Endothelial cell of umbilical vein (primary cell): ENCODE measurements around the gene HEMGN.

Experiments
- CTCF ChIP-seq, 2 donors: IDR thresholded peaks; 1 replicate in 1 of 2; 2 replicates in 1 of 2; pipeline ENCODE4 v1.5.1; 2011; ENCODE audit warnings: low read length in 2 of 2, mild to moderate bottlenecking in 2 of 2, moderate library complexity in 2 of 2, control low read depth in 1 of 2, inconsistent platforms in 1 of 2, low read depth in 1 of 2; ENCODE audit not compliant: insufficient read depth in 1 of 2; ENCODE audit errors: extremely low read depth in 1 of 2
- EZH2 ChIP-seq: IDR thresholded peaks from 2 replicates; pipeline ENCODE4 v1.6.1; 2012; ENCODE audit warnings: borderline replicate concordance, low read depth, mild to moderate bottlenecking, moderate library complexity, low read length, inconsistent platforms; ENCODE audit not compliant: severe bottlenecking
- FOS ChIP-seq: IDR thresholded peaks from 2 replicates; pipeline ENCODE4 v1.6.1; 2011; ENCODE audit warnings: mild to moderate bottlenecking, low read length, moderate library complexity, borderline replicate concordance; ENCODE audit not compliant: insufficient read depth
- GATA2 ChIP-seq: IDR thresholded peaks from 2 replicates; pipeline ENCODE4 v1.7.0; 2011; ENCODE audit warnings: low read depth, mild to moderate bottlenecking, moderate library complexity, mixed read lengths, low read length; ENCODE audit not compliant: insufficient read length, insufficient read depth
- MYC ChIP-seq: IDR thresholded peaks from one replicate; pipeline ENCODE4 v1.6.1; 2011; ENCODE audit warnings: mild to moderate bottlenecking, low read depth, low read length
- POLR2A ChIP-seq: IDR thresholded peaks from 2 replicates; pipeline ENCODE4 v1.6.1; 2012; ENCODE audit warnings: low read depth, mild to moderate bottlenecking, control low read depth, low read length
- POLR2AphosphoS5 ChIP-seq: IDR thresholded peaks from 2 replicates; pipeline ENCODE4 v1.6.1; 2012; ENCODE audit warnings: low read depth, mild to moderate bottlenecking, control low read depth, low read length, moderate library complexity; ENCODE audit not compliant: insufficient read depth
- TF ChIP-seq, protein P1 (sequence below): IDR thresholded peaks from 2 replicates; pipeline ENCODE4 v1.6.1; 2011; ENCODE audit not compliant: insufficient read depth, insufficient read length

- TF ChIP-seq CTCF (IDR thresholded peaks at IDR 0.05; ENCODE audit: extremely low read depth in 1 of 2, insufficient read depth in 1 of 2, low read depth in 1 of 2, low read length in 2 of 2) (no peak), EZH2 (no peak), POLR2AphosphoS5 (no peak), POLR2A (no peak), FOS (no peak), MYC (no peak), GATA2 (no peak)
- TF ChIP-seq, protein P1, sequence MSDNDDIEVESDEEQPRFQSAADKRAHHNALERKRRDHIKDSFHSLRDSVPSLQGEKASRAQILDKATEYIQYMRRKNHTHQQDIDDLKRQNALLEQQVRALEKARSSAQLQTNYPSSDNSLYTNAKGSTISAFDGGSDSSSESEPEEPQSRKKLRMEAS: no peak
Observed at GRCh38 chr9:97900103-97900737, 37.8 kb downstream of the HEMGN start.
